ENCODE results near the gene EIF1AX.
"Not testable (repeated sequence)": the region's sequence is repeated elsewhere in the genome, so short reads cannot be mapped to it uniquely, and the experiment has no call there.

DNA sequence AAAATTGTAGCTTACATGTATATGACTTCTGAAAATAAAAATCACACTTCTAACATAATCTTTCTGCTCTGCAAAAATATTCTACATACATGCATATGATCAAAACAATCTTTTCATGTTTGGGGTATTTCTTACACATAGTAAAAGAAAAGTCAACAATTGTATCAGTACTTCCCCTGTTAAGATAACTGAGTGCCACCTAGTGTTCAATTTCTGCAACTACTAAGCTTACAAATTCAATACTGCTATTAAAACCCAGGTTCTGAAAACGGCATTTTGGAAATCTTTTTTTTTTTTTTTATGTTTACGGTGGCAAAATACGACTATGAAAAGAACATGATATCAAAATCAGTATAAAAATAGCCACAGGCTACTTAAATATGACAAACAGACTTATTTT lies 14.2 kb downstream of the EIF1AX start:
- TF ChIP-seq POLR2A (IDR thresholded peaks at IDR 0.05; ENCODE audit: low read depth, low read length); TAF1 (IDR thresholded peaks at IDR 0.05; ENCODE audit: low read depth, low read length); POLR2AphosphoS5 (IDR thresholded peaks at IDR 0.05; ENCODE audit: low read depth, low read length); PAX5 (IDR thresholded peaks at IDR 0.05; ENCODE audit: insufficient read depth, low read length, severe bottlenecking): not testable (repeated sequence)

All from GM12891 (cell line).